ENCODE results near the gene FBXL4.

DNA sequence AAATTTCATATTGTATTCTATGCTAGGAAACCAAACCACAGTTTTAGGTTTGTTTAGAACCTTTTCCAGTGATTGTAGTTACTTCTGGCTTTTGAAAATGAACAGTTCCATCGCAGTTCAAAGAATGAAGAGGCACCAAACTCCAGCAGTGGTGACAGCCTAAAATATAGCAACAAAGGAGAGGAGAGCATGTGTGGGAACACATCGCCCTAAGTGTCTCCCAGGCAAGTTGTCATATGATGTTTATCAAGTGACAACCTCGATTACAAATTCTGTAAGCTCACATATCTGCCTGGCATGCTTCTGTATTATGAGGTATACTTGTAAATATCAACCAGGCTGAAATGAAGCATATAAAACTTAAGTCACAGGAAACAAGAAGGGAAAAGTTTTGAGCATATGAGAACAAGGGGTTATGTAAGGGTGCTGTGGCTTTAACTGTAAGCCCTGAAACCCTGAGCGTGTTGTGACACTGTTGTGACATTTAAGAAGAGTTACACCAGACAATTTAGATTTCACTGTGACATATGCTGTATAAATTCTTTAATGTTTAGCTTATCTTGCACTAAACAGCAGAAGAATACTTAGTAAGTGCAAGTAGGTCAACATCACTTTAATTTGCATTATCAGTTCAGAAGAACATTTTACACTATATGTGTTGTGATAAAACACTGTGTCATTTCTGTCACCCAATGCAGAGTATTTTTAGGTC is 29.1 kb upstream of the FBXL4 start:
- TF ChIP-seq, protein P1, sequence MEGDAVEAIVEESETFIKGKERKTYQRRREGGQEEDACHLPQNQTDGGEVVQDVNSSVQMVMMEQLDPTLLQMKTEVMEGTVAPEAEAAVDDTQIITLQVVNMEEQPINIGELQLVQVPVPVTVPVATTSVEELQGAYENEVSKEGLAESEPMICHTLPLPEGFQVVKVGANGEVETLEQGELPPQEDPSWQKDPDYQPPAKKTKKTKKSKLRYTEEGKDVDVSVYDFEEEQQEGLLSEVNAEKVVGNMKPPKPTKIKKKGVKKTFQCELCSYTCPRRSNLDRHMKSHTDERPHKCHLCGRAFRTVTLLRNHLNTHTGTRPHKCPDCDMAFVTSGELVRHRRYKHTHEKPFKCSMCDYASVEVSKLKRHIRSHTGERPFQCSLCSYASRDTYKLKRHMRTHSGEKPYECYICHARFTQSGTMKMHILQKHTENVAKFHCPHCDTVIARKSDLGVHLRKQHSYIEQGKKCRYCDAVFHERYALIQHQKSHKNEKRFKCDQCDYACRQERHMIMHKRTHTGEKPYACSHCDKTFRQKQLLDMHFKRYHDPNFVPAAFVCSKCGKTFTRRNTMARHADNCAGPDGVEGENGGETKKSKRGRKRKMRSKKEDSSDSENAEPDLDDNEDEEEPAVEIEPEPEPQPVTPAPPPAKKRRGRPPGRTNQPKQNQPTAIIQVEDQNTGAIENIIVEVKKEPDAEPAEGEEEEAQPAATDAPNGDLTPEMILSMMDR (IDR thresholded peaks at IDR 0.05 in 4 of 5, conservative IDR thresholded peaks at IDR 0.05 in 1 of 5): no peak
- TF ChIP-seq POLR2A (IDR thresholded peaks at IDR 0.05): no peak

Data from gastrocnemius medialis (tissue), 4 donors.